Measurements from ENCODE around the gene SLC36A3. TPM values are rescaled to one million over a fixed set of nuclear protein-coding genes. Genes with fewer than 3 reads are reported as not detected.
A peak's percentile ranks its signal among the peaks of the same experiment; 100 is the strongest.

The SLC36A3 gene
- total RNA-seq, 1 donor from 2014 or later = not detected

- no peaks in the 10 kb centered on the region for H3K36me3 Mint-ChIP-seq (ENCODE audit: unreplicated experiment)
- H3K4me1 Mint-ChIP-seq (ENCODE audit: unreplicated experiment) = no peaks in the 10 kb centered on the region
- DNase-seq (ENCODE audit: extremely low spot score, unreplicated experiment) = peak; percentile 48
Measured at GRCh38 chr5:151298063-151298855, 5.3 kb downstream of the SLC36A3 start.

GRCh38 chr5:151296974-151297373 lies 6.6 kb downstream of the SLC36A3 start:
- H3K27ac Mint-ChIP-seq (ENCODE audit: unreplicated experiment) = no peak overlapping the region
- H3K27me3 Mint-ChIP-seq (ENCODE audit: unreplicated experiment) = peaks cover 27% of the 10 kb centered on the region
- no peak overlapping the region for H3K4me3 Mint-ChIP-seq (ENCODE audit: unreplicated experiment)
- no peak for DNase-seq (ENCODE audit: extremely low spot score, unreplicated experiment)
- no peak for TF ChIP-seq CTCF (IDR thresholded peaks at IDR 0.05)
- no peaks in the 10 kb centered on the region for H3K9me3 Mint-ChIP-seq (ENCODE audit: unreplicated experiment)
- H3K36me3 Mint-ChIP-seq (ENCODE audit: unreplicated experiment) = no peaks in the 10 kb centered on the region
- no peaks in the 10 kb centered on the region for H3K4me1 Mint-ChIP-seq (ENCODE audit: unreplicated experiment)

More at GRCh38 chr5:151298063-151298855, 5.3 kb downstream of the SLC36A3 start:
- Mint-ChIP-seq H3K27me3 (ENCODE audit: unreplicated experiment) (peaks cover 34% of the 10 kb centered on the region), H3K27ac (ENCODE audit: unreplicated experiment) (no peak overlapping the region), H3K4me3 (ENCODE audit: unreplicated experiment) (no peak overlapping the region), H3K9me3 (ENCODE audit: unreplicated experiment) (no peaks in the 10 kb centered on the region)
- peak; percentile 44 for TF ChIP-seq CTCF (IDR thresholded peaks at IDR 0.05)

GRCh38 chr5:151296478-151296830 lies 7.1 kb downstream of the SLC36A3 start:
- Mint-ChIP-seq H3K9me3 (ENCODE audit: unreplicated experiment) (peaks cover 1% of the 10 kb centered on the region), H3K27me3 (ENCODE audit: unreplicated experiment) (peaks cover 24% of the 10 kb centered on the region), H3K36me3 (ENCODE audit: unreplicated experiment) (no peaks in the 10 kb centered on the region), H3K27ac (ENCODE audit: unreplicated experiment) (no peak overlapping the region), H3K4me3 (ENCODE audit: unreplicated experiment) (no peak overlapping the region), H3K4me1 (ENCODE audit: unreplicated experiment) (no peaks in the 10 kb centered on the region)
- DNase-seq (ENCODE audit: extremely low spot score, unreplicated experiment) = no peak
- TF ChIP-seq CTCF (IDR thresholded peaks at IDR 0.05) = no peak

GRCh38 chr5:151295791-151296477 lies 7.6 kb downstream of the SLC36A3 start:
- Mint-ChIP-seq H3K4me1 (ENCODE audit: unreplicated experiment) (no peaks in the 10 kb centered on the region), H3K36me3 (ENCODE audit: unreplicated experiment) (no peaks in the 10 kb centered on the region), H3K4me3 (ENCODE audit: unreplicated experiment) (no peak overlapping the region), H3K27ac (ENCODE audit: unreplicated experiment) (no peak overlapping the region), H3K9me3 (ENCODE audit: unreplicated experiment) (peaks cover 5% of the 10 kb centered on the region), H3K27me3 (ENCODE audit: unreplicated experiment) (peaks cover 21% of the 10 kb centered on the region)
- no peak for DNase-seq (ENCODE audit: extremely low spot score, unreplicated experiment)
- TF ChIP-seq CTCF (IDR thresholded peaks at IDR 0.05) = no peak

GRCh38 chr5:151295138-151295537 lies 8.4 kb downstream of the SLC36A3 start:
- DNase-seq (ENCODE audit: extremely low spot score, unreplicated experiment) = no peak
- Mint-ChIP-seq H3K9me3 (ENCODE audit: unreplicated experiment) (peaks cover 5% of the 10 kb centered on the region), H3K4me3 (ENCODE audit: unreplicated experiment) (no peak overlapping the region), H3K27ac (ENCODE audit: unreplicated experiment) (no peak overlapping the region), H3K36me3 (ENCODE audit: unreplicated experiment) (no peaks in the 10 kb centered on the region), H3K27me3 (ENCODE audit: unreplicated experiment) (peaks cover 21% of the 10 kb centered on the region), H3K4me1 (ENCODE audit: unreplicated experiment) (no peaks in the 10 kb centered on the region)
- TF ChIP-seq CTCF (IDR thresholded peaks at IDR 0.05) = no peak

Data from osteocyte (in vitro differentiated cells).